H4 (cell line): ENCODE results near the gene SENP6. TPM values are rescaled to one million over a fixed set of nuclear protein-coding genes. Genes with fewer than 3 reads are reported as not detected.
"Not testable (repeated sequence)": the region's sequence is repeated elsewhere in the genome, so short reads cannot be mapped to it uniquely, and the experiment has no call there.

Experiments
- DNase-seq: peaks from one replicate; pipeline ENCODE4 v3.0.0-alpha.2; 2015; ENCODE audit warnings: low spot score
- total RNA-seq: library from RNA; depleted of rRNA; stranded (reverse); fragments of >200 nt; shearing (Covaris generic); gene quantifications from 2 replicates; pipeline ENCODE4 v1.2.3, GENCODE V29; 2014

The SENP6 gene
- total RNA-seq, 1 experiment from 2014 or later = 63.4 TPM

DNA sequence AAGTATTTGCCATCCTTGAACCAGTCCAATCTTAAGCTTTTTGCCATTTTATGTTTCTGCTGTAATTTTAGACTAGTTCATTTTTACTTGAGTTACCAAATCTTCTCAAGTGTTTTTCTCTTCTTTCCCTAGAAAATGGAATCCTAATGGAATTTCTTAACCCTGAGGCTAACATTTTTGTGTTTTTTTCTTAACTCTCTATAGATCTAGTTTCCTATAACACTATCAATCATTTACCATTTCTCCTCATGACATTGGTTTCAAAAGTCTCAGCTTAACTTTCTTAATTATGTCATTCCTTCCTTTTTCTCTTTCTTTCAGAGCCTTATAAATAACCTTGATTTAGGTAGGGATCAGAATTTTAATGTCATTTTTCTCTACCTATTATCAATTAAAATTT is 54.8 kb downstream of the SENP6 start:
- no peak for DNase-seq

DNA sequence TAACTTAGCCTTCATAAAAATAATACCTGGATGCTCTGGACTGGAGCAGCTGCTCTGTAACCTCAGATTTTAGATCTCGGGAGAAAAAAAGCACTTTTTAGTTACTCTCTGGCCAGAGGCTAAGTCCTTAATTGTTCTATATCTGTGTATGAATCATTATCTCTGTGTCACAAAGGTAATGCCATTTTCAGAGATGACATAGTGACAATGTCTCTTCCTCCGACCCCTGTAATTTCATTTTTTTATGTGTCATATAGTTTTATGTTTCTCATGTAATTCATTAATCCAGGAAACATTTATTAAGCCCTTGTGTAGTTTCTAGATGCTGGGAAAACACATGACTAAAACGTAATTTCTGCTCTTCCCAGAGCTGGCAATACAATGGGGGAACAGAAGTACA is 55.6 kb downstream of the SENP6 start:
- DNase-seq = no peak

- DNase-seq = no peak
These were observed 64.9 kb downstream of the SENP6 start for GRCh38 chr6:75666592-75666991.

GRCh38 chr6:75673884-75674283 is 72.2 kb downstream of the SENP6 start:
- DNase-seq = no peak

DNA sequence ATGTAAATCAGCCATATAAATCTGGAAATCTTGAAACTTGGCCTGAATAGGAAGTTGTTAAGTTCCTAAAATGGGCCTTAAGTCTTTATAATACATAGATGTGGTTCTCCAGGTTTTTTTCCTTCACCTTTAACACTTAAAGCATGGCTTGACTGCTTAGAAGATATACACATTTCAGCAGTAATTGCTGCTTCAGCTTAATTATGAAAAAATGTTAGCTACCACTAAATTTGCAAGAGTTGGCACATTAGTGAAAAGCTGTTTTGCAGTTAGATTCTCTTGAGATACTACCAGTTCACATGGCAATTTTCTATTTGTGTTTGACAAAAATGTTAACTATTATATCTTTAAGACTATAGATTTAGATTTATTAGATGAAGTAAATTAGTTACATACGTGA is 74.7 kb downstream of the SENP6 start:
- DNase-seq = no peak

DNA sequence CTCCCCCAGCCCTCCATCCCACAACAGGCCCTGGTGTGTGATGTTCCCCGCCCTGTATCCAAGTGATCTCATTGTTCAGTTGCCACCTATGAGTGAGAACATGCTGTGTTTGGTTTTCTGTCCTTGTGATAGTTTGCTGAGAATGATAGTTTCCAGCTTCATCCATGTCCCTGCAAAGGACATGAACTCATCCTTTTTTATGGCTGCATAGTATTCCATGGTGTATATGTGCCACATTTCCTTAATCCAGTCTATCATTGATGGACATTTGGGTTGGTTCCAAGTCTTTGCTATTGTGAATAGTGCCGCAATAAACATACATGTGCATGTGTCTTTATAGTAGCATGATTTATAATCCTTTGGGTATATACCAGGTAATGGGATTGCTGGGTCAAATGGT is 80.9 kb downstream of the SENP6 start:
- DNase-seq = not testable (repeated sequence)

GRCh38 chr6:75683005-75683404 is 81.3 kb downstream of the SENP6 start:
- not testable (repeated sequence) for DNase-seq

DNA sequence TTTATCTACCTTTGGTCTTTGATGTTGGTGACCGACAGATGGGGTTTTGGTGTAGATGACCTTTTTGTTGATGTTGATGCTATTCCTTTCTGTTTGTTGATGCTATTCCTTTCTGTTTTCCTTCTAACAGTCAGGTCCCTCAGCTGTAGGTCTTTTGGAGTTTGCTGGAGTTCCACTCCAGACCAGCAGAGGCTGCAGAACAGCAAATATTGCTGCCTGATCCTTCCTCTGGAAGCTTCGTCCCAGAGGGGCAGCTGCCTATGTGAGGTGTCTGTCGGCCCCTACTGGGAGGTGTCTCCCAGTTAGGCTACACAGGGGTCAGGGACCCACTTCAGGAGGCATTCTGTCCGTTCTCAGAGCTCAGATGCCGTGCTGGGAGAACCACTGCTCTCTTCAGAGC is 85.9 kb downstream of the SENP6 start:
- DNase-seq = not testable (repeated sequence)

DNA sequence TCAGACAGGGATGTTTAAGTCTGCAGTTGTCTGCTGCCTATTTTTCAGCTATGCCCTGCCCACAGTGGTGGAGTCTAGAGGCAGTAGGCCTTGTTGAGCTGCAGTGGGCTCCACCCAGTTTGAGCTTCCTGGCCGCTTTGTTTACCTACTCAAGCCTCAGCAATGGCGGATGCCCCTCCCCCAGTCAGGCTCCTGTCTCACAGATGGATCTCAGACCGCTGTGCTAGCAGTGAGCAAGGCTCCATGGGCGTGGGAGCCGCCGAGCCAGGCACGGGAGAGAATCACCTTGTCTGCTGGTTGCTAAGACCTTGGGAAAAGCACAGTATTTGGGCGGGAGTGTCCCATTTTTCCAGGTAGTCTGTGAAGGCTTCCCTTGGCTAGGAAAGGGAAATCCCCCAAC is 86.3 kb downstream of the SENP6 start:
- not testable (repeated sequence) for DNase-seq

GRCh38 chr6:75689576-75689975 is 87.9 kb downstream of the SENP6 start:
- no peak for DNase-seq

DNA sequence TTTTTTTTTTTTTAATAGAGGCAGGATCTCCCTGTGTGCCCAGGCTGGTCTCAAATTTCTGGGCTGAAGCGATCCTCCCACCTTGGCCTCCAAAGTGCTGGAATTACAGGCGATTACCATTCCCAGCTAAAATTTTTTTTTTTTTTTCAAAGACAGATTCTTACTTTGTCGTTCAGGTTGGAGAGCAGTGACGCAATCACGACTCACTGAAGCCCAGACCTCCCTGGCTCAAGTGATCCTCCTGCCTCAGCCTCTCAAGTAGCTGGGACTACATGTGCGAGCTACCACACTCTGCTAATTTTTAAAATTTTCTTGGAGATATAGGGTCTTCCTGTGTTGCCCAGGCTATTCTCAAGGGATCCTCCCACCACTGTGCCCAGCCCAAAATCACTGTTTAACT is 89.3 kb downstream of the SENP6 start:
- DNase-seq = no peak

DNA sequence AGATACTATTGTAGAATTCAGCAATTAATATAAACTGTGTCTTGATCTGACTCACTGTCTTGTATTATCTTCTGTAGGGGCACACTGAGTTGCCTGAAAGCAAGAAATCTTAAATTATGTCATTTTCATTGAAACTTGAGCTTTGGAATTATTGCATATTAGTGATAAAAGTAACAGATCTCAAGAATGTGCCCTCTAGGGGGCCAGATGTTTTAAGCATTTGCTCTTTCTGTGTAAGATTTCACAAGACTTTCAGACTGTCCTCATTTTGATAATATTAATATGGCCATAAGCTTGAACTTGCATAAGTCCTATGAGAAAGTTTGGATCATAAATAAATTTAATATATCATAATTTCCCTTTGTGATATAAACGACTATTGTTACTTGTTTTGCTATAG is 91.9 kb downstream of the SENP6 start:
- DNase-seq = no peak

DNA sequence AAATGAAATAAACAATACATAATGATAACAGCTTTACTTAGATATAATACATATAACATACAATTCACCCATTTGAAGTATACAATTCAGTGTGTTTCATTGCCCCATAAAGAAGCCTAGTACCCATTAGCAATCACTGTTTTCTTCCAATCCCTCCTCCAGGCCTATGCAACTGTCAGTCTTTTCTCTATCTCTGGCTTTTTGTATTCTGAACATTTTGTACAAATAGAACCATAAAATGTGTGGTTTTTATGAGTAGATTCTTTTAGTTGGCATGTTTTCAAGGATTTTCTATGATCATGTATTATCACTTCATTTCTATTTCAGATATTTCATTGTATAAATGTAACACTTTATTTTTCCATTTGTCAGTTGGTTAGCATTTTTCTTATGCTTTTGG is 92.7 kb downstream of the SENP6 start:
- no peak for DNase-seq

GRCh38 chr6:75708334-75708733 is 106.7 kb downstream of the SENP6 start:
- not testable (repeated sequence) for DNase-seq

DNA sequence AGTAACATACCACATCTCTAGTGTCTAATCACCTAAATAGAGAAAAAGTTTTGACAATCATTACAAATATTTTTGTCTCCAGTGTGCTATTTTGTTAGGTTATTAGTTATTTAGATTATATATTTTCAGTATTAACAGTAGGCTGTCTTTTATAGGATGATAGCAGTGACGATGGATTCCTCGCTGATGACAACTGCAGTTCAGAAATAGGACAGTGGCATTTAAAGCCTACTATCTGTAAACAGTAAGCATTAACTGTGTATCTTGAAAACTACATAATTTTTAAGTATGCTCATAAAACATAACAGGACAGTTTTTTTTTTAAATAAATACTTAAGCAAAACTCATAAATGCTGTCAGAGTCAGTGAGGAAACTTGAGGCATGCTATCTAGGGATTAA is 109.5 kb downstream of the SENP6 start:
- DNase-seq = no peak

GRCh38 chr6:75719133-75719532 is 117.5 kb downstream of the SENP6 start:
- DNase-seq = no peak

GRCh38 chr6:75723382-75723781 is 121.7 kb downstream of the SENP6 start:
- DNase-seq = no peak

DNA sequence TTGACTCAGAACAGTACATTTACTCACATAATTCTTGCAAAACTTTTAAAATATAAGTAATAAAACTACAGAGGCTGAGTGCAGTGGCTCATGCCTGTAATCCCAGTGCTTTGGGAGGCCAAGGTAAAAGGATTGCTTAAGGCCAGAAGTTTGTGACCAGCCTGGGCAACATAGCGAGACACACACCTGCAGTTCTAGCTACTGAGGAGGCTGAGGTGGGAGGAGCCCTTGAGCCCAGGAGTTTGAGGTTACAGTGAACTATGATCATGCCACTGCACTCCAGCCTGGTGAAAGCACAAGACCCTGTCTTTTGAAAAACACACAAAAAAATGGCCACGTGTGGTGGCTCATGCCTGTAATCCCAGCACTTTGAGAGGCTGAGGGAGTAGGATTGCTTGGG is 125.5 kb downstream of the SENP6 start:
- no peak for DNase-seq

DNA sequence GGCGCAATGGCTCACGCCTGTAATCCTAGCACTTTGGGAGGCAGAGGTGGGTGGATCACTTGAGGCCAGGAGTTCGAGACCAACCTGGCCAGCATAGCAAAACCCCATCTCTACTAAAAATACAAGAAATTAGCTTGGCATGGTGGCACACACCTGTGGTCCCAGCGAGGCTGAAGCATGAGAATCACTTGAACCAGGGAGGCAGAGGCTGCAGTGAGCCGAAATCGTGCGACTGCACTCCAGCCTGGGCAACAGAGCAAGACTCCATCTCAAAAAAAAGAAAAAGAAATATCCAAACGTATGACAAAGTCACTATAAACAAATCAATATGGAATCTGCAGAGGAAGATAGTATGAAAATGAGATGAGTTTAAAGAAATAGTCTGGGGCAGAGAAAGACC is 129.3 kb downstream of the SENP6 start:
- not testable (repeated sequence) for DNase-seq

- DNase-seq = no peak
These were observed 134.0 kb downstream of the SENP6 start for GRCh38 chr6:75735491-75736186.

GRCh38 chr6:75743971-75744370 is 142.3 kb downstream of the SENP6 start:
- no peak for DNase-seq

GRCh38 chr6:75745404-75745803 is 143.7 kb downstream of the SENP6 start:
- DNase-seq = no peak

DNA sequence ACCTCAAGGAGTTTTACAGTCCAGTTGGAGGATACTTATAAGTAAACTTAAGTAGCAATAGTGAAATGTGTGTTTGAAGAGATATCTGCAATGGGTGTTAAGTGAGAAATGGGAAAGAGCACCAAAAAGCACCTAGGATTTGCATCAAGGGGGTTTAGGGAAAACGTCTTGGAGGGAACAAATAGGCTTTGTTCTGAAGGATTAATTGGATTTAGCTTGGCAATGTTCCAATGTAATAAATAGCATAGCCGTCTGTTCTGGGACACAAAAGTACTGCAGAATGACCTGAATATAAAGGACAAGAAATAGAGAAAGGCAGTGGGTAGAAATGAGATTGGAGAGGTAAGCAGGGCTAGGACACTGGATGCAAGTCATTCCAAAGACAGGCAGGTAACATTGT is 144.5 kb downstream of the SENP6 start:
- no peak for DNase-seq
